Osteoblast (primary cell): ENCODE measurements around the gene FGD5. TPM values are rescaled to one million over a fixed set of nuclear protein-coding genes. Genes with fewer than 3 reads are reported as not detected.

Experiments used
- DNase-seq: peaks from one replicate; pipeline ENCODE4 v3.0.0; 2011; ENCODE audit warnings: low spot score, mixed read lengths; ENCODE audit not compliant: insufficient read length; ENCODE audit errors: missing footprints
- H2AFZ ChIP-seq: 2 replicates; pipeline ENCODE4 v1.6.0; 2011; ENCODE audit warnings: mild to moderate bottlenecking, low read length
- H3K27ac ChIP-seq: 2 replicates; pipeline ENCODE4 v1.5.1; 2011; ENCODE audit warnings: mild to moderate bottlenecking, low read depth, low read length, moderate library complexity
- H3K27me3 ChIP-seq: 2 replicates; pipeline ENCODE4 v1.6.0; 2012; ENCODE audit warnings: mild to moderate bottlenecking, control low read depth, inconsistent platforms, low read length, moderate library complexity; ENCODE audit not compliant: insufficient read depth
- H3K36me3 ChIP-seq: 2 replicates; pipeline ENCODE4 v1.5.1; 2011; ENCODE audit warnings: mild to moderate bottlenecking, low read length, control low read depth, moderate library complexity; ENCODE audit not compliant: insufficient read depth
- H3K4me1 ChIP-seq: 2 replicates; pipeline ENCODE4 v1.5.1; 2011; ENCODE audit warnings: mild to moderate bottlenecking, low read length, control low read depth, moderate library complexity; ENCODE audit not compliant: insufficient read depth
- H3K4me2 ChIP-seq: 2 replicates; pipeline ENCODE4 v1.6.0; 2011; ENCODE audit warnings: mild to moderate bottlenecking, low read length; ENCODE audit not compliant: insufficient read depth
- H3K4me3 ChIP-seq: fragments of 200-600 bp; sonication (generic); 3 replicates; pipeline ENCODE4 v1.5.1; 2012; ENCODE audit warnings: mild to moderate bottlenecking, low read length, inconsistent platforms; ENCODE audit not compliant: insufficient read depth
- H3K79me2 ChIP-seq: 2 replicates; pipeline ENCODE4 v1.6.0; 2012; ENCODE audit warnings: mild to moderate bottlenecking, low read length, control low read depth, inconsistent platforms; ENCODE audit not compliant: insufficient read depth
- H3K9me3 ChIP-seq: 2 replicates; pipeline ENCODE4 v1.5.1; 2011; ENCODE audit warnings: low read depth, low read length, control low read depth
- H4K20me1 ChIP-seq: 2 replicates; pipeline ENCODE4 v1.6.0; 2012; ENCODE audit warnings: mild to moderate bottlenecking, low read length, control low read depth; ENCODE audit not compliant: insufficient read depth
- total RNA-seq: library from RNA; depleted of rRNA; stranded (reverse); fragments of >200 nt; gene quantifications from 2 replicates; pipeline ENCODE4 v1.2.3, GENCODE V29; 2012
- TF ChIP-seq, protein P1 (sequence below): IDR thresholded peaks from 2 replicates; pipeline ENCODE4 v1.5.1; 2011; ENCODE audit warnings: mild to moderate bottlenecking, low read depth, low read length, moderate library complexity; ENCODE audit errors: extremely low read depth

The FGD5 gene
- total RNA-seq, 1 donor: under 0.01 TPM

DNA sequence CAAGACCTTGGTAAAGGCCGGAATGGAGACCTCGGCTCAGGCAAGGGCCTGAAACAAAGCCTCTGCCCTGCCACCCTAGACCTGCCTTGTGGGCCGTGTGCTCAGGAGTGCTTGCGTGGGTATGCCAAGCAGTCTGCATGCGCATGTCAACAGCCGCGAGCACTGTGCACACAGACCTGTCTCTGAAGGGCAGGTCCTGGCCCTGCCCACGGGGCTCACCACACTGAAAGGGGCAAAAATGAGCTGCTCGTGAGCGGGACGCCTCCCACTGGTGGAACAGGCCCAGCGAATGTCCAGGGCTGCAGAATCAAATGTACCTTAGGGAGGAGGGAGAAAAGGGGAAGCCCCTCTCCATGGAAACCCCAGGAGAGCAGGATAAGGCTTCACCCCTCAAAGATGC lies 44.3 kb upstream of the FGD5 start:
- DNase-seq: no peak
- H2AFZ ChIP-seq: no peak overlapping the region
- no peak overlapping the region for H3K4me2 ChIP-seq
- no peak overlapping the region for H3K4me3 ChIP-seq
- H3K27ac ChIP-seq: no peak overlapping the region
- TF ChIP-seq, protein P1, sequence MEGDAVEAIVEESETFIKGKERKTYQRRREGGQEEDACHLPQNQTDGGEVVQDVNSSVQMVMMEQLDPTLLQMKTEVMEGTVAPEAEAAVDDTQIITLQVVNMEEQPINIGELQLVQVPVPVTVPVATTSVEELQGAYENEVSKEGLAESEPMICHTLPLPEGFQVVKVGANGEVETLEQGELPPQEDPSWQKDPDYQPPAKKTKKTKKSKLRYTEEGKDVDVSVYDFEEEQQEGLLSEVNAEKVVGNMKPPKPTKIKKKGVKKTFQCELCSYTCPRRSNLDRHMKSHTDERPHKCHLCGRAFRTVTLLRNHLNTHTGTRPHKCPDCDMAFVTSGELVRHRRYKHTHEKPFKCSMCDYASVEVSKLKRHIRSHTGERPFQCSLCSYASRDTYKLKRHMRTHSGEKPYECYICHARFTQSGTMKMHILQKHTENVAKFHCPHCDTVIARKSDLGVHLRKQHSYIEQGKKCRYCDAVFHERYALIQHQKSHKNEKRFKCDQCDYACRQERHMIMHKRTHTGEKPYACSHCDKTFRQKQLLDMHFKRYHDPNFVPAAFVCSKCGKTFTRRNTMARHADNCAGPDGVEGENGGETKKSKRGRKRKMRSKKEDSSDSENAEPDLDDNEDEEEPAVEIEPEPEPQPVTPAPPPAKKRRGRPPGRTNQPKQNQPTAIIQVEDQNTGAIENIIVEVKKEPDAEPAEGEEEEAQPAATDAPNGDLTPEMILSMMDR: no peak
- no peaks in the 10 kb centered on the region for H3K4me1 ChIP-seq
- no peaks in the 10 kb centered on the region for H3K9me3 ChIP-seq
- H3K36me3 ChIP-seq: no peaks in the 10 kb centered on the region
- no peaks in the 10 kb centered on the region for H3K79me2 ChIP-seq
- H3K27me3 ChIP-seq: no peaks in the 10 kb centered on the region
- H4K20me1 ChIP-seq: no peaks in the 10 kb centered on the region

- Histone ChIP-seq H3K27ac (no peak overlapping the region), H3K4me3 (no peak overlapping the region), H3K79me2 (no peaks in the 10 kb centered on the region), H3K4me1 (no peaks in the 10 kb centered on the region), H2AFZ (no peak overlapping the region), H3K27me3 (no peaks in the 10 kb centered on the region), H3K4me2 (no peak overlapping the region), H4K20me1 (no peaks in the 10 kb centered on the region), H3K9me3 (no peaks in the 10 kb centered on the region), H3K36me3 (no peaks in the 10 kb centered on the region)
- TF ChIP-seq, protein P1: no peak
- DNase-seq: no peak
Measured at GRCh38 chr3:14775011-14775410, 43.8 kb upstream of the FGD5 start.

GRCh38 chr3:14775563-14775962 lies 43.2 kb upstream of the FGD5 start:
- Histone ChIP-seq H3K36me3 (no peaks in the 10 kb centered on the region), H3K27me3 (no peaks in the 10 kb centered on the region), H3K4me2 (no peak overlapping the region), H3K79me2 (no peaks in the 10 kb centered on the region), H3K9me3 (no peaks in the 10 kb centered on the region), H3K4me1 (no peaks in the 10 kb centered on the region), H3K27ac (no peak overlapping the region), H3K4me3 (no peak overlapping the region), H2AFZ (no peak overlapping the region), H4K20me1 (no peaks in the 10 kb centered on the region)
- DNase-seq: no peak
- TF ChIP-seq, protein P1: no peak

DNA sequence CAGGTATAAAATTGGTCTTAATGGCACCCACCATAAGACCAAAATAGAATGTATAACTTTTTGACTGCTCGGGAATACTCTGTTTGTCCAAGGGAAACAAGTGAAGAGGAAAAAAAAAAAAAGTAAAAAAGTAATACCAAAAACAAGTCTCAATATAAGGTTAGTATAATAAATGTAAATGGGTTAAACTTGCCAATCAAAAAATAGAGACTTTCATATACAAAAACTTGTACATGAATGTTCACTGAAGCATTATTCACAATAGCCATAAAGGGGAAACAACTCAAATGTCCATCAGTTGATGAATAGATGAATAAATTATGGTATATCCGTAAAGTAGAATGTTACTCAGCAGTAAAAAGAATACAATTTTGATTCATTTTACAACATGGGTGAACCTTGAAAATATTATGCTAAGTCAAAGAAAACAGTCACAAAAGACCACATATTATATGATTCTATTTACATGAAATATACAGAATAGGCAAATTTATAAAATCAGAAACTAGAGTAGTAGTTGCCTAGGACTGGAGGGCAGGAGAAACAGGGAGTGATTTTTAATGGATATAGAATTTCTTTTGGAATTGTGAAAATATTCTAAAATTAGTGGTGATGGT lies 39.6 kb upstream of the FGD5 start:
- no peak overlapping the region for H3K4me2 ChIP-seq
- no peak overlapping the region for H2AFZ ChIP-seq
- DNase-seq: no peak
- no peak overlapping the region for H3K27ac ChIP-seq
- no peaks in the 10 kb centered on the region for H3K36me3 ChIP-seq
- H3K79me2 ChIP-seq: no peaks in the 10 kb centered on the region
- TF ChIP-seq, protein P1: no peak
- H4K20me1 ChIP-seq: no peaks in the 10 kb centered on the region
- no peaks in the 10 kb centered on the region for H3K27me3 ChIP-seq
- H3K4me3 ChIP-seq: no peak overlapping the region
- H3K9me3 ChIP-seq: no peaks in the 10 kb centered on the region
- no peaks in the 10 kb centered on the region for H3K4me1 ChIP-seq
